Body of pancreas (tissue), 4 donors: ENCODE data around the gene PER3. TPM values are rescaled to one million over a fixed set of nuclear protein-coding genes. Genes with fewer than 3 reads are reported as not detected.

Experiments
- ATAC-seq: fragments of 150-250 bp; one replicate; pipeline ENCODE4 v1.9.1; 2016
- DNase-seq, 4 donors: peaks; one replicate each; pipeline ENCODE4 v3.0.0-alpha.2; 2019
- H3K27ac ChIP-seq, 4 donors: fragments of 200-600 bp; sonication (generic); 1 replicate in 3 of 4; 2 replicates in 1 of 4; pipeline versions ENCODE4 v1.5.1 to v1.6.1; 2016 to 2019; ENCODE audit warnings: mild to moderate bottlenecking in 1 of 4, mixed read lengths in 1 of 4, moderate library complexity in 1 of 4
- H3K27me3 ChIP-seq, 2 donors: fragments of 200-600 bp; sonication (generic); one replicate each; pipeline ENCODE4 v1.6.0; 2016; ENCODE audit warnings: mild to moderate bottlenecking in 1 of 2
- H3K36me3 ChIP-seq, 2 donors: fragments of 200-600 bp; sonication (generic); replicated peaks in 1 of 2; 2 replicates each; pipeline ENCODE4 v1.5.1; 2016; ENCODE audit warnings: low read depth in 2 of 2; ENCODE audit not compliant: insufficient read depth in 1 of 2
- H3K4me1 ChIP-seq: fragments of 200-600 bp; sonication (generic); one replicate; pipeline ENCODE4 v1.6.0; 2016
- H3K4me3 ChIP-seq, 2 donors: fragments of 200-600 bp; sonication (generic); 1 replicate in 1 of 2; 2 replicates in 1 of 2; pipeline ENCODE4 v1.5.1; 2016 to 2019
- H3K9me3 ChIP-seq, 3 donors: fragments of 200-600 bp; sonication (generic); 1 replicate in 2 of 3; 2 replicates in 1 of 3; pipeline ENCODE4 v1.5.1; 2016
- POLR2A ChIP-seq, 3 donors: fragments of 450-650 bp; IDR thresholded peaks; one replicate each; pipeline ENCODE4 v1.6.1; 2016; ENCODE audit warnings: antibody characterized with exemption in 3 of 3, mild to moderate bottlenecking in 2 of 3
- WGBS, 2 donors: methylation state at CpG; one replicate each; pipeline ENCODE4 v1.1.5; 2017; 5-methylcytosine and 5-hydroxymethylcytosine counted together
- intact Hi-C: fragments of 100-400 bp; cut with DNase I; formaldehyde crosslinking; loops from one replicate; pipeline ENCODE4 v1.15.1; 2023
- total RNA-seq, 2 donors: library from RNA; depleted of rRNA; stranded (reverse); fragments of >200 nt; gene quantifications; one replicate each; pipeline ENCODE4 v1.1.0, GENCODE V29; 2016
- TF ChIP-seq, protein P1 (sequence below), 7 experiments: fragments of 450-650 bp in 4 of 7; fragments of 200-600 bp in 3 of 7; sonication (generic) in 3 of 7; IDR thresholded peaks; one replicate each; pipeline ENCODE4 v1.5.1; 2016 to 2019; ENCODE audit warnings: antibody characterized with exemption in 7 of 7

The PER3 gene
- total RNA-seq, 2 donors from 2014 or later, result 10.4 to 11.9 TPM

- ATAC-seq (no peak), DNase-seq (peak in 1 of 4 donors; percentile 11)
- no peak overlapping the region for H3K27ac ChIP-seq
- no peaks in the 10 kb centered on the region for H3K27me3 ChIP-seq
- H3K4me1 ChIP-seq, result peaks cover 29% of the 10 kb centered on the region
- 77 to 86% methylated on average over 16 of the region's 16 CpGs for WGBS, 2 donors
- H3K9me3 ChIP-seq, result no peaks in the 10 kb centered on the region
- no peak overlapping the region for H3K4me3 ChIP-seq
- intact Hi-C loops, result no loop called here
- TF ChIP-seq, protein P1, sequence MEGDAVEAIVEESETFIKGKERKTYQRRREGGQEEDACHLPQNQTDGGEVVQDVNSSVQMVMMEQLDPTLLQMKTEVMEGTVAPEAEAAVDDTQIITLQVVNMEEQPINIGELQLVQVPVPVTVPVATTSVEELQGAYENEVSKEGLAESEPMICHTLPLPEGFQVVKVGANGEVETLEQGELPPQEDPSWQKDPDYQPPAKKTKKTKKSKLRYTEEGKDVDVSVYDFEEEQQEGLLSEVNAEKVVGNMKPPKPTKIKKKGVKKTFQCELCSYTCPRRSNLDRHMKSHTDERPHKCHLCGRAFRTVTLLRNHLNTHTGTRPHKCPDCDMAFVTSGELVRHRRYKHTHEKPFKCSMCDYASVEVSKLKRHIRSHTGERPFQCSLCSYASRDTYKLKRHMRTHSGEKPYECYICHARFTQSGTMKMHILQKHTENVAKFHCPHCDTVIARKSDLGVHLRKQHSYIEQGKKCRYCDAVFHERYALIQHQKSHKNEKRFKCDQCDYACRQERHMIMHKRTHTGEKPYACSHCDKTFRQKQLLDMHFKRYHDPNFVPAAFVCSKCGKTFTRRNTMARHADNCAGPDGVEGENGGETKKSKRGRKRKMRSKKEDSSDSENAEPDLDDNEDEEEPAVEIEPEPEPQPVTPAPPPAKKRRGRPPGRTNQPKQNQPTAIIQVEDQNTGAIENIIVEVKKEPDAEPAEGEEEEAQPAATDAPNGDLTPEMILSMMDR (IDR thresholded peaks at IDR 0.05), result no peak
- no peak for TF ChIP-seq POLR2A (IDR thresholded peaks at IDR 0.05)
- peaks cover 0 to 10% of the 10 kb centered on the region in 2 donors for H3K36me3 ChIP-seq
These were observed 2.1 kb upstream of the PER3 start for GRCh38 chr1:7781923-7782495.

- DNase-seq (peak; percentile 72 to 81 (median 76)), ATAC-seq (peak; percentile 53)
- Histone ChIP-seq H3K36me3 (peaks cover 0 to 8% of the 10 kb centered on the region in 2 donors), H3K27ac (peak overlapping the region; percentile 79 to 97 (median 86)), H3K4me1 (peaks cover 35% of the 10 kb centered on the region), H3K27me3 (no peaks in the 10 kb centered on the region), H3K4me3 (peak overlapping the region; percentile 15 to 17), H3K9me3 (no peaks in the 10 kb centered on the region)
- TF ChIP-seq, protein P1 (IDR thresholded peaks at IDR 0.05), result no peak
- TF ChIP-seq POLR2A (IDR thresholded peaks at IDR 0.05), result peak in 2 of 3 donors; percentile 19 to 52
- intact Hi-C loops, result no loop called here
- WGBS, 2 donors, result 2% methylated on average over 18 to 22 of the region's 34 CpGs
These were observed 846 bp upstream of the PER3 start for GRCh38 chr1:7783178-7783711.

- 23 to 41% methylated on average over 32 to 52 of the region's 52 CpGs for WGBS, 2 donors
- Histone ChIP-seq H3K4me3 (peak overlapping the region; percentile 3 to 62), H3K9me3 (no peaks in the 10 kb centered on the region), H3K27me3 (no peaks in the 10 kb centered on the region), H3K36me3 (peaks cover 0 to 7% of the 10 kb centered on the region in 2 donors), H3K4me1 (peaks cover 35% of the 10 kb centered on the region), H3K27ac (peak overlapping the region; percentile 89 to 97 (median 91))
- peak; percentile 15 for ATAC-seq
- intact Hi-C loops, result no loop called here
- TF ChIP-seq, protein P1 (IDR thresholded peaks at IDR 0.05), result no peak
- peak in 2 of 3 donors; percentile 56 for TF ChIP-seq POLR2A (IDR thresholded peaks at IDR 0.05)
- DNase-seq, result peak; percentile 46 to 59 (median 51)
These were observed 491 bp downstream of the PER3 start for GRCh38 chr1:7784492-7785071.

DNA sequence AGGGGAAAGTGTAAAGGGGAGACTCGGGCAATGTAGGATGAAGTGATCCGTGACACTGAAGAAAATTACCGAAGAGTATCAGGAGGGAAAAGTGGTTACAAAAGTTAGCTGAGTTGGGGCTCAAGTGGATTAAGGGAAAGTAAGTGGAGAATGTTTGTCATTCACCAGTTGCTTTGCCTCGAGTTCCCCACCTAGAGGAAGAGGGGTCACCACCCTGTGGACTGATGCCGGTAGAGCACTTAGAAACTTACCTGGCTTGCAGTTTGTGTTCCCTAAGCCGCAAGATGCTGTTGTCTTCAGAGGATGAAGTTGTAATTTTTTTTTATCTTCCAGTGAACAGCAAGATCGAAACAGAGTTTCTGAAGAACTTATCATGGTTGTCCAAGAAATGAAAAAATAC is 1.0 kb downstream of the PER3 start:
- Histone ChIP-seq H3K4me3 (peak overlapping the region in 1 of 2 donors; percentile 62), H3K4me1 (peaks cover 35% of the 10 kb centered on the region), H3K27me3 (no peaks in the 10 kb centered on the region), H3K9me3 (no peaks in the 10 kb centered on the region), H3K27ac (peak overlapping the region in 3 of 4 donors; percentile 89 to 97 (median 89)), H3K36me3 (peaks cover 0 to 3% of the 10 kb centered on the region in 2 donors)
- ATAC-seq, result no peak
- intact Hi-C loops, result no loop called here
- 56 to 68% methylated on average over 7 of the region's 7 CpGs for WGBS, 2 donors
- no peak for TF ChIP-seq POLR2A (IDR thresholded peaks at IDR 0.05)
- TF ChIP-seq, protein P1 (IDR thresholded peaks at IDR 0.05), result no peak
- DNase-seq, result no peak
